ENCODE measurements around the gene GAL3ST1. TPM values are rescaled to one million over a fixed set of nuclear protein-coding genes. Genes with fewer than 3 reads are reported as not detected.
A peak's percentile ranks its signal among the peaks of the same experiment; 100 is the strongest.
"Not testable (repeated sequence)": the region's sequence is repeated elsewhere in the genome, so short reads cannot be mapped to it uniquely, and the experiment has no call there.

Gene GAL3ST1
- total RNA-seq (2013): 0.04 TPM
- polyA plus RNA-seq (not detected), polyA minus RNA-seq (0.32 TPM in 1 of 2 replicates, not detected in the other), total RNA-seq (0 to 0.27 (median 0.12) reads per million in 11 experiments)

GRCh38 chr22:30574095-30574981, at the start of gene GAL3ST1:
GAL3ST1 (minus strand) TSS chr22:30574665; CDS start chr22:30557392, 17,273 bp downstream.
- H3K36me3 Mint-ChIP-seq: peaks cover 38 to 44% of the 10 kb centered on the region in 2 donors
- peaks cover 0 to 2% (median 0%) of the 10 kb centered on the region in 7 donors for H3K9me3 Mint-ChIP-seq

GRCh38 chr22:30619909-30620308, 45.4 kb upstream of the GAL3ST1 start:
- H3K4me2 ChIP-seq (replicated peaks; ENCODE audit: extremely low read depth, low read length, poor library complexity, severe bottlenecking); H3K9me3 Mint-ChIP-seq; H3K4me3 ChIP-seq (replicated peaks in 1 of 3; ENCODE audit: low read depth in 2 of 3, low read length in 3 of 3); H3K27me3 Mint-ChIP-seq (ENCODE audit: low read depth in 3 of 3); H3K9ac ChIP-seq (ENCODE audit: insufficient read depth, low read length, poor library complexity, severe bottlenecking); H3K27me3 ChIP-seq (ENCODE audit: control insufficient read depth in 2 of 2, insufficient read depth in 2 of 2, low read length in 2 of 2); H4K20me1 ChIP-seq (ENCODE audit: insufficient read depth, low read length); H3K27ac Mint-ChIP-seq; DNase-seq; H3K4me3 Mint-ChIP-seq; H3K36me3 ChIP-seq (replicated peaks in 1 of 2; ENCODE audit: control insufficient read depth in 1 of 2, insufficient read depth in 2 of 2, low read length in 2 of 2); intact Hi-C loops (cut with micrococcal nuclease); H2AFZ ChIP-seq (ENCODE audit: insufficient read depth, low read depth, low read length, poor library complexity, severe bottlenecking); H3K27ac ChIP-seq (ENCODE audit: low read depth in 1 of 2, low read length in 2 of 2); H3K9me3 ChIP-seq (replicated peaks in 1 of 2; ENCODE audit: control insufficient read depth in 1 of 2, insufficient read depth in 1 of 2, low read length in 2 of 2); H3K79me2 ChIP-seq (ENCODE audit: insufficient read depth, low read length): not testable (repeated sequence)
- H3K36me3 Mint-ChIP-seq: peaks cover 6 to 22% of the 10 kb centered on the region in 2 donors
- peaks cover 11 to 18% of the 10 kb centered on the region in 2 donors for H3K4me1 ChIP-seq (ENCODE audit: control insufficient read depth in 1 of 2, insufficient read depth in 2 of 2, low read length in 2 of 2)
- WGBS (ENCODE audit: insufficient coverage): no CpG with 5 or more reads among the region's 6 CpGs
- H3K4me1 Mint-ChIP-seq: peaks cover 11% of the 10 kb centered on the region

More at GRCh38 chr22:30574095-30574981, at the start of gene GAL3ST1:
- Histone ChIP-seq H2AFZ (ENCODE audit: insufficient read depth, low read depth, low read length, poor library complexity, severe bottlenecking) (no peak within 1 kb of the TSS), H3K27me3 (ENCODE audit: control insufficient read depth in 2 of 2, insufficient read depth in 2 of 2, low read length in 2 of 2) (peaks cover 0 to 20% of the 10 kb centered on the region in 2 donors), H3K4me3 (replicated peaks in 1 of 3; ENCODE audit: low read depth in 2 of 3, low read length in 3 of 3) (no peak within 1 kb of the TSS), H3K27ac (ENCODE audit: low read depth in 1 of 2, low read length in 2 of 2) (no peak within 1 kb of the TSS), H3K4me2 (replicated peaks; ENCODE audit: extremely low read depth, low read length, poor library complexity, severe bottlenecking) (no peak within 1 kb of the TSS), H3K79me2 (ENCODE audit: insufficient read depth, low read length) (no peaks in the 10 kb centered on the region), H3K9me3 (replicated peaks in 1 of 2; ENCODE audit: control insufficient read depth in 1 of 2, insufficient read depth in 1 of 2, low read length in 2 of 2) (no peaks in the 10 kb centered on the region), H3K36me3 (replicated peaks in 1 of 2; ENCODE audit: control insufficient read depth in 1 of 2, insufficient read depth in 2 of 2, low read length in 2 of 2) (peaks cover 41 to 44% of the 10 kb centered on the region in 2 donors), H4K20me1 (ENCODE audit: insufficient read depth, low read length) (no peaks in the 10 kb centered on the region), H3K4me1 (ENCODE audit: control insufficient read depth in 1 of 2, insufficient read depth in 2 of 2, low read length in 2 of 2) (no peaks in the 10 kb centered on the region), H3K9ac (ENCODE audit: insufficient read depth, low read length, poor library complexity, severe bottlenecking) (no peak within 1 kb of the TSS)
- intact Hi-C loops (cut with micrococcal nuclease): no loop called here
- Mint-ChIP-seq H3K27ac (no peak within 1 kb of the TSS), H3K27me3 (ENCODE audit: low read depth in 3 of 3) (peaks cover 21 to 24% (median 23%) of the 10 kb centered on the region in 3 donors), H3K4me1 (peaks cover 4% of the 10 kb centered on the region), H3K4me3 (peak within 1 kb of the TSS in 1 of 2 donors; percentile 73)
- no peak for TF ChIP-seq CTCF (IDR thresholded peaks at IDR 0.05)
- no peak for DNase-seq
- WGBS (ENCODE audit: insufficient coverage): 28% methylated on average over 61 of the region's 75 CpGs

All from CD14-positive monocyte (primary cell).